Smooth muscle cell (in vitro differentiated cells): ENCODE measurements around the gene TSSK6. TPM values are rescaled to one million over a fixed set of nuclear protein-coding genes. Genes with fewer than 3 reads are reported as not detected.

ENCODE experiments used
- DNase-seq: peaks from one replicate; lab custom pipeline; 2025; ENCODE audit not compliant: unreplicated experiment; lab: John Stamatoyannopoulos, UW
- H2AFZ ChIP-seq: fragments of 200-600 bp; sonication (generic); 2 replicates; pipeline ENCODE4 v1.6.0; 2016; ENCODE audit warnings: antibody characterized with exemption, low read depth, mild to moderate bottlenecking
- H3F3A ChIP-seq: fragments of 200-600 bp; sonication (generic); 2 replicates; pipeline ENCODE4 v1.6.0; 2017; ENCODE audit warnings: antibody characterized with exemption, low read depth
- H3K27ac ChIP-seq: fragments of 200-600 bp; sonication (generic); 2 replicates; pipeline ENCODE4 v1.5.1; 2016; ENCODE audit warnings: low read depth, mild to moderate bottlenecking
- H3K27me3 ChIP-seq: fragments of 200-600 bp; sonication (generic); 2 replicates; pipeline ENCODE4 v1.6.1; 2016; ENCODE audit warnings: low read depth, mild to moderate bottlenecking
- H3K36me3 ChIP-seq: fragments of 200-600 bp; sonication (generic); 2 replicates; pipeline ENCODE4 v1.5.1; 2016; ENCODE audit warnings: low read depth
- H3K4me1 ChIP-seq: fragments of 200-600 bp; sonication (generic); 2 replicates; pipeline ENCODE4 v1.5.1; 2016; ENCODE audit warnings: low read depth
- H3K4me2 ChIP-seq: fragments of 200-600 bp; sonication (generic); 2 replicates; pipeline ENCODE4 v1.6.0; 2016; ENCODE audit warnings: mild to moderate bottlenecking
- H3K4me3 ChIP-seq: fragments of 200-600 bp; sonication (generic); 2 replicates; pipeline ENCODE4 v1.5.1; 2016; ENCODE audit warnings: mild to moderate bottlenecking
- H3K79me2 ChIP-seq: fragments of 200-600 bp; sonication (generic); 2 replicates; pipeline ENCODE4 v1.6.0; 2016; ENCODE audit warnings: low read depth, mild to moderate bottlenecking
- H3K9ac ChIP-seq: fragments of 200-600 bp; sonication (generic); 2 replicates; pipeline ENCODE4 v1.6.0; 2016; ENCODE audit warnings: low read depth
- H3K9me3 ChIP-seq: fragments of 200-600 bp; sonication (generic); replicated peaks from 2 replicates; pipeline ENCODE4 v1.5.1; 2016; ENCODE audit warnings: low read depth
- H4K20me1 ChIP-seq: fragments of 200-600 bp; sonication (generic); 2 replicates; pipeline ENCODE4 v1.6.0; 2016; ENCODE audit warnings: low read depth
- WGBS: methylation state at CpG from one replicate; pipeline ENCODE4 v1.1.7; 2016; ENCODE audit warnings: low lambda C conversion rate; 5-methylcytosine and 5-hydroxymethylcytosine counted together
- polyA plus RNA-seq: library from polyadenylated mRNA; unstranded; fragments of >200 nt; fragmentation: Nextera tagmentation; extraction: Ambion mirVana; gene quantifications from 2 replicates; pipeline ENCODE4 v1.2.1, GENCODE V29; 2016
- total RNA-seq: library from RNA; depleted of rRNA; stranded (reverse); fragments of >200 nt; gene quantifications from 2 replicates; pipeline ENCODE4 v1.2.3, GENCODE V29; 2014
- TF ChIP-seq, protein P1 (sequence below): fragments of 200-600 bp; sonication (generic); IDR thresholded peaks from 2 replicates; pipeline ENCODE4 v1.5.1; 2017; ENCODE audit warnings: borderline replicate concordance, mild to moderate bottlenecking, antibody characterized with exemption; ENCODE audit not compliant: insufficient read depth, poor library complexity, severe bottlenecking

TSSK6 gene
- total and polyA plus RNA-seq, 2 experiments from 2014 or later: 0.49 to 1.3 TPM

DNA sequence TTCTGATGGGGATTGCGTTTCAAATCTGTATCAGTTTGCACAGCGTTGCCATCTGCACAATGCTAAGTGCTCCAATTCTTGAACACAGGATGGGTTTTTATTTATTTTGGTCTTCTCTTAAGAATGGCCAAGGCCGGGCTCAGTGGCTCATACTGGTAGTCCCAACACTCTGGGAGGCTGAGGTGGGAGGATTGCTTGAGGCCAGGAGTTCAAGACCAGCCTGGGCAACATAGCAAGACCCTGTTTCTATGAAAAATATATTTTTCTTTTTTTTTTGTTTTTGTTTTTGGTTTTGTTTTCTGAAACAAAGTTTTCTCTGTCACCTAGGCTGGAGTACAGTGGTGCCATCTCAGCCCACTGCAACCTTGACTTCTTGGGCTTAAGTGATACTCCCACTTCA, 7.8 kb upstream of the TSSK6 start:
- Histone ChIP-seq H3K79me2 (peaks cover 61% of the 10 kb centered on the region), H4K20me1 (peaks cover 94% of the 10 kb centered on the region), H3K27ac (no peak overlapping the region), H3K9me3 (no peaks in the 10 kb centered on the region), H3K4me3 (no peak overlapping the region), H3K4me2 (no peak overlapping the region), H3K27me3 (no peaks in the 10 kb centered on the region), H3K36me3 (no peaks in the 10 kb centered on the region), H3K9ac (no peak overlapping the region), H3F3A (no peaks in the 10 kb centered on the region), H3K4me1 (no peaks in the 10 kb centered on the region), H2AFZ (no peak overlapping the region)
- no peak for DNase-seq
- 94% methylated on average over 3 of the region's 3 CpGs for WGBS
- TF ChIP-seq, protein P1, sequence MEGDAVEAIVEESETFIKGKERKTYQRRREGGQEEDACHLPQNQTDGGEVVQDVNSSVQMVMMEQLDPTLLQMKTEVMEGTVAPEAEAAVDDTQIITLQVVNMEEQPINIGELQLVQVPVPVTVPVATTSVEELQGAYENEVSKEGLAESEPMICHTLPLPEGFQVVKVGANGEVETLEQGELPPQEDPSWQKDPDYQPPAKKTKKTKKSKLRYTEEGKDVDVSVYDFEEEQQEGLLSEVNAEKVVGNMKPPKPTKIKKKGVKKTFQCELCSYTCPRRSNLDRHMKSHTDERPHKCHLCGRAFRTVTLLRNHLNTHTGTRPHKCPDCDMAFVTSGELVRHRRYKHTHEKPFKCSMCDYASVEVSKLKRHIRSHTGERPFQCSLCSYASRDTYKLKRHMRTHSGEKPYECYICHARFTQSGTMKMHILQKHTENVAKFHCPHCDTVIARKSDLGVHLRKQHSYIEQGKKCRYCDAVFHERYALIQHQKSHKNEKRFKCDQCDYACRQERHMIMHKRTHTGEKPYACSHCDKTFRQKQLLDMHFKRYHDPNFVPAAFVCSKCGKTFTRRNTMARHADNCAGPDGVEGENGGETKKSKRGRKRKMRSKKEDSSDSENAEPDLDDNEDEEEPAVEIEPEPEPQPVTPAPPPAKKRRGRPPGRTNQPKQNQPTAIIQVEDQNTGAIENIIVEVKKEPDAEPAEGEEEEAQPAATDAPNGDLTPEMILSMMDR: no peak

DNA sequence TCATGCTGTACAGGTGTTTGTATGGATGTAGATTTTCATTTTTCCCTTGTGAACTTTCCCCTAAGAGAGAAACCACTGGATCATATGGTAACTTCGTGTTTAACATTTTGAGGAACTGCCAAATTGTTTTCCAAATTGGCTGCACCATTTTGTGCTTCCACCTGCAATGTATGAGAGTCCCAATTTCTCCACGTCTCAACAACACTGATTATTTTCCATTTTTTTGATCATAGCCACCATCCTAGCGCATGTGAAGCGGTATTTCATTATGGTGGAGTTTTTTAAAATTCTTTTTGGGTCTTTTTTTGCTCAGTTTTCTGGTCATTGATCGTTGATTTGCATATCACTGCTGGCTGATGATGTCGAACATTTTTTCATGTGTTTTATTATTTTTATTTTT, 5.6 kb upstream of the TSSK6 start:
- Histone ChIP-seq H3F3A (no peaks in the 10 kb centered on the region), H3K4me3 (no peak overlapping the region), H3K36me3 (no peaks in the 10 kb centered on the region), H3K79me2 (peaks cover 82% of the 10 kb centered on the region), H3K27ac (no peak overlapping the region), H4K20me1 (peaks cover 77% of the 10 kb centered on the region), H3K27me3 (no peaks in the 10 kb centered on the region), H3K9ac (no peak overlapping the region), H3K9me3 (no peaks in the 10 kb centered on the region), H2AFZ (no peak overlapping the region), H3K4me1 (peaks cover 9% of the 10 kb centered on the region), H3K4me2 (no peak overlapping the region)
- TF ChIP-seq, protein P1: no peak
- WGBS: 95% methylated on average over 6 of the region's 6 CpGs
- no peak for DNase-seq

DNA sequence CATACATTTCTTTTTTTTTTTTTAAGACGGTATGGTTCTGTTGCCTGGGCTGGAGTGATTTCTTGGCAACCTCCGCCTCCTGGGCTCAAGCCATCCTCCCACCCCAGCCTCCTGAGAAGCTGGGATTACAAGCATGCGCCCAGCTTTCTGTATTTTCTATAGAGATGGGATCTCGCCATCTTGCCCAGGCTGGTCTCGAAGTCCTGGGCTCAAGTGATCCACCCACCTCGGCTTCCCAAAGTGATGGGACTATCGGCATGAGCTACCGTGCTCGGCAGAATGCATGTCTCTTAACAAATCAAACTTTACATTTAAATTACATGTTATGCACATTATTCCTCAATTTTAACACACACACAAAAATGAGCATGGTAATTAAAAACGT, 1.9 kb upstream of the TSSK6 start:
- no peak overlapping the region for H3K27ac ChIP-seq
- H2AFZ ChIP-seq: no peak overlapping the region
- TF ChIP-seq, protein P1: no peak
- no peaks in the 10 kb centered on the region for H3K36me3 ChIP-seq
- peak overlapping the region; percentile 75 for H3K9ac ChIP-seq
- peaks cover 61% of the 10 kb centered on the region for H3K79me2 ChIP-seq
- H3K4me3 ChIP-seq: peak overlapping the region; percentile 87
- H3K4me1 ChIP-seq: peaks cover 9% of the 10 kb centered on the region
- no peak for DNase-seq
- H3K27me3 ChIP-seq: no peaks in the 10 kb centered on the region
- no peaks in the 10 kb centered on the region for H3F3A ChIP-seq
- no peaks in the 10 kb centered on the region for H3K9me3 ChIP-seq
- WGBS: 98% methylated on average over 10 of the region's 10 CpGs
- H4K20me1 ChIP-seq: peaks cover 40% of the 10 kb centered on the region
- H3K4me2 ChIP-seq: peak overlapping the region; percentile 98

DNA sequence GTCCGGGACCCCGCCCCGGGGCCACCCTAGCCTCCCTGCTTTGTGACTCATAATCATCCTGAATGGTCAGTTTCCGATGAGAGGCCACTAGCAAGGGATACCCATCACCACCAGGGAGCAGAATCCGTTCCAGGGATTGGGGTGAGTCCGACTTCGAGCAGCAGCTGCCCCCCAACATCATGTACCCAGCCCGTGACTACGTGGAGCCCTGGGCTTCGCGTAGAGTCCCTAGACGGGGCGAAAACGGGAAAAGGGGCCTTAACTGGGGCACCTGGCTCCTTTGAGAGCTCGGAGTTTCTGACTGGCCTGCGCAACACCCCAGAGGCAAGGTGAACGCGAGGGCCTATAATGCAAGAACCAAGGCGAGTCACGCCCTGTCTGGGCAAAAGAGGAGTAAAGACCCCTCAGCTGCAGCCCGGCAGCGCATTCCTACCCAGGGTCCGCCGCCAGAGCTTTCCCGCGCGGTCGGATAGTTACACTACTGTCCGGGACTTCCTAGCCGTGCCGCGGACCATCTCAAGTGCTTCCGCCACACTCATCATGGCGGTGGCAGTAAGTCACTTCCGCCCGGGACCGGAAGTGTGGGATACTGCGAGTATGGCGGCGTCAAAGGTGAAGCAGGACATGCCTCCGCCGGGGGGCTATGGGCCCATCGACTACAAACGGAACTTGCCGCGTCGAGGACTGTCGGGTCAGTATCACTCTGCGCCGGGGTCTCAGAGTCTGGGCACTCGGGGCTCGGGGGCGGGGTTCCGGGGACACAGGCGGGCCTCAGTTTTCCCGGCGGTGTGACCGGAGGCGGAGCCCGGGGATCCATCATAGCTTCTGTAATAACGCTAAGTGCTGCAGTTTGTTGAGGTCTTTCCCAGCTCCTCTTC, 533 bp upstream of the TSSK6 start, which contains the start of gene NDUFA13:
NDUFA13 (plus strand) TSS at position 584 of the 878 bp plus-strand sequence; CDS start at position 598, 14 bp downstream.
- 9% methylated on average over 61 of the region's 61 CpGs for WGBS
- peaks cover 26% of the 10 kb centered on the region for H4K20me1 ChIP-seq
- no peaks in the 10 kb centered on the region for H3K9me3 ChIP-seq
- peak within 1 kb of the TSS; percentile 75 for H3K9ac ChIP-seq
- TF ChIP-seq, protein P1: no peak
- H3K79me2 ChIP-seq: peaks cover 47% of the 10 kb centered on the region
- peaks cover 9% of the 10 kb centered on the region for H3K4me1 ChIP-seq
- peak within 1 kb of the TSS; percentile 56 for H2AFZ ChIP-seq
- DNase-seq: peak; percentile 56
- no peaks in the 10 kb centered on the region for H3K36me3 ChIP-seq
- H3K4me2 ChIP-seq: peak within 1 kb of the TSS; percentile 98
- H3F3A ChIP-seq: no peaks in the 10 kb centered on the region
- H3K27me3 ChIP-seq: no peaks in the 10 kb centered on the region
- H3K4me3 ChIP-seq: peak within 1 kb of the TSS; percentile 87
- peak within 1 kb of the TSS; percentile 17 for H3K27ac ChIP-seq
